Activated gamma-delta T cell (primary cell): ENCODE results near the gene IGFL4.

Experiments used
- DNase-seq: peaks from one replicate; lab custom pipeline; 2025; lab: John Stamatoyannopoulos, UW

Gene IGFL4

GRCh38 chr19:46063201-46063600 is 22.4 kb upstream of the IGFL4 start:
- no peak for DNase-seq

GRCh38 chr19:46060012-46060411 is 19.2 kb upstream of the IGFL4 start:
- DNase-seq: no peak

GRCh38 chr19:46058778-46059177 is 18.0 kb upstream of the IGFL4 start:
- DNase-seq: no peak

- no peak for DNase-seq
Observed at GRCh38 chr19:46056536-46056935, 15.7 kb upstream of the IGFL4 start.

GRCh38 chr19:46052896-46053295 is 12.1 kb upstream of the IGFL4 start:
- no peak for DNase-seq

GRCh38 chr19:46049597-46049996 is 8.8 kb upstream of the IGFL4 start:
- no peak for DNase-seq

GRCh38 chr19:46043519-46043918 is 2.7 kb upstream of the IGFL4 start:
- DNase-seq: no peak

GRCh38 chr19:46042252-46042883 is 1.6 kb upstream of the IGFL4 start:
- DNase-seq: no peak

- DNase-seq: no peak
Observed at GRCh38 chr19:46040125-46040524, 677 bp downstream of the IGFL4 start.

GRCh38 chr19:46036744-46037128 is 4.1 kb downstream of the IGFL4 start:
- no peak for DNase-seq

GRCh38 chr19:46035986-46036743 is 4.6 kb downstream of the IGFL4 start:
- no peak for DNase-seq

- no peak for DNase-seq
Observed at GRCh38 chr19:46035546-46035945, 5.3 kb downstream of the IGFL4 start.

GRCh38 chr19:46033401-46033800 is 7.4 kb downstream of the IGFL4 start:
- no peak for DNase-seq

- DNase-seq: no peak
Observed at GRCh38 chr19:46032597-46033025, 8.2 kb downstream of the IGFL4 start.

GRCh38 chr19:46031781-46032596 is 8.8 kb downstream of the IGFL4 start:
- DNase-seq: no peak

- DNase-seq: no peak
Observed at GRCh38 chr19:46030812-46031550, 9.8 kb downstream of the IGFL4 start.

GRCh38 chr19:46025835-46026234 is 15.0 kb downstream of the IGFL4 start:
- DNase-seq: no peak

- no peak for DNase-seq
Observed at GRCh38 chr19:46023311-46023779, 17.5 kb downstream of the IGFL4 start.

- DNase-seq: no peak
Observed at GRCh38 chr19:46022431-46023310, 18.1 kb downstream of the IGFL4 start, which contains the start of gene PGLYRP1. PGLYRP1 (minus strand) TSS chr19:46023053; CDS start chr19:46023021, 32 bp downstream.

- no peak for DNase-seq
Observed at GRCh38 chr19:46022061-46022430, 18.8 kb downstream of the IGFL4 start.

- DNase-seq: no peak
Observed at GRCh38 chr19:46021531-46022041, 19.2 kb downstream of the IGFL4 start.
